T-helper 1 cell treated with Interleukin-12 subunit alpha and Interleukin-12 subunit beta and Interleukin-4 antibody, amounts not matched to agents 30 μg/mL and 1 μg/mL, for 36 hours (primary cell): ENCODE results near the gene NDUFB10.
A peak's percentile ranks its signal among the peaks of the same experiment; 100 is the strongest.

Source experiments
- H3K27ac Mint-ChIP-seq: one replicate; pipeline ENCODE4 v1.8.0; 2021; ENCODE audit warnings: mild to moderate bottlenecking, mixed read lengths
- H3K27me3 Mint-ChIP-seq: one replicate; pipeline ENCODE4 v1.8.0; 2021; ENCODE audit warnings: low read depth, mixed read lengths
- H3K36me3 Mint-ChIP-seq: one replicate; pipeline ENCODE4 v1.8.0; 2021; ENCODE audit warnings: low read depth, mixed read lengths
- H3K4me1 Mint-ChIP-seq: one replicate; pipeline ENCODE4 v1.8.0; 2021; ENCODE audit warnings: low read depth, mixed read lengths
- H3K4me3 Mint-ChIP-seq: one replicate; pipeline ENCODE4 v1.8.0; 2021; ENCODE audit warnings: mild to moderate bottlenecking, moderate library complexity, mixed read lengths
- H3K9me3 Mint-ChIP-seq: one replicate; pipeline ENCODE4 v1.8.0; 2021; ENCODE audit warnings: mixed read lengths

The NDUFB10 gene

DNA sequence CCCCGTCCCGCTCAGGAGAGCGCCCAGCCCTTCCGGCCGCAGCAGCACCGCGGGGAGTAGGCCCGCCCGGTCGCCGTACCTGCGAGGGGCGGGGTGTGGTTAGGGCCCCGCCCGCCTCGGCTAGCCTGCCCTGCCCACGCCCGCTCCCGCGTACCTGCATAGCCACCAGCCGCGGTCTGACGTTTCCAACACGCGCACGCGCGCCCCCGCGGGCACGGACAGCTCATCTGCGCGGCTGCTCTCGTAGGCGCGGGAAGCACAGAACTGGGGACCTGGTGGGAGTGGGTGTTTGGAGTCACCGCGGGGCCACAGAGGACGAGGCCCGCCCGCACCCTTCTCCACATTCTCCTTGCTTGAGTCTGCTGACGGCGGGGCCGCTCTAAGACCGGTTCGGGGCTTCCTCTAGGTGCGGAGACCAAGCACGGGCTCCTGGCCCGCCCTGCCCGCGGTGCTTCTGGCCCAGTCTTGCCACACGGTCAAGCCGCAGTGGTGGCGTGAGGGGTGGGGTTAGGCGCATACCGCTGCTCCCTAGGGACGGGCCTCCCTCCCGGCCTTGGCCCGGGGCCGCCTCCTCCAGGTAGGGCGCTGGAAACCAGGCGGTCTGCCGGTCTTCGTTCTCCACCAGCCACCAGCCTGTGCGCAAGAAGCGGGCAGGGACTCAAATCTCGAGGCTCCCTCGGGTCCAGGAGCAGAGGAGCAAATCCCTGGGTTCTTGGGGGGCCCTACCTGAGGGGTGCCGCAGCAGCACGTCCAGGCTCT lies 20.1 kb downstream of the NDUFB10 start:
- Mint-ChIP-seq H3K4me3 (no peak overlapping the region), H3K36me3 (peaks cover 5% of the 10 kb centered on the region), H3K9me3 (no peaks in the 10 kb centered on the region), H3K4me1 (peaks cover 6% of the 10 kb centered on the region), H3K27me3 (peaks cover 31% of the 10 kb centered on the region), H3K27ac (no peak overlapping the region)

GRCh38 chr16:1980030-1980769 lies 20.9 kb downstream of the NDUFB10 start:
- H3K9me3 Mint-ChIP-seq: no peaks in the 10 kb centered on the region
- H3K4me1 Mint-ChIP-seq: peaks cover 10% of the 10 kb centered on the region
- peak overlapping the region; percentile 20 for H3K27ac Mint-ChIP-seq
- no peak overlapping the region for H3K4me3 Mint-ChIP-seq
- peaks cover 2% of the 10 kb centered on the region for H3K36me3 Mint-ChIP-seq
- H3K27me3 Mint-ChIP-seq: peaks cover 31% of the 10 kb centered on the region

DNA sequence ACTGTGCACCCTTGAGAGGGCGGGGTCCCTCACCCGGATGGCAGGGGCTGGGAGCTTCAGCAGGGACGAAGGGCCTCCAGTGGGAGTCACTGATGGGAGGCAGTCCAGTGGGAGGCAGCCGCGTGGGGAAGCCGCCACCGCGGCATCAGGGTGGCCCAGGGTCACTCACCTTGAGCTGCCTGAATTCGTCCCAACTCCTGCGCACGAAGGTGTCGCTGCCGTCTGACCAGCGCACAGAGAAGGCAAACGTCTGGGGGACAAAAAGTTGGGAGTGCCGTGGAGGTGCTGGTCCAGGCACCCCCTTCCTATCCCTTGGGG lies 21.4 kb downstream of the NDUFB10 start:
- Mint-ChIP-seq H3K27ac (peak overlapping the region; percentile 20), H3K27me3 (peaks cover 31% of the 10 kb centered on the region), H3K4me3 (no peak overlapping the region), H3K36me3 (peaks cover 2% of the 10 kb centered on the region), H3K4me1 (peaks cover 14% of the 10 kb centered on the region), H3K9me3 (no peaks in the 10 kb centered on the region)

- H3K9me3 Mint-ChIP-seq: no peaks in the 10 kb centered on the region
- peaks cover 5% of the 10 kb centered on the region for H3K36me3 Mint-ChIP-seq
- H3K4me3 Mint-ChIP-seq: no peak within 1 kb of the TSS
- H3K27me3 Mint-ChIP-seq: peaks cover 31% of the 10 kb centered on the region
- peak within 1 kb of the TSS; percentile 20 for H3K27ac Mint-ChIP-seq
- peaks cover 15% of the 10 kb centered on the region for H3K4me1 Mint-ChIP-seq
Observed at GRCh38 chr16:1981398-1981836, 22.1 kb downstream of the NDUFB10 start, which contains the start of gene NOXO1. Gene NOXO1 (minus strand): TSS chr16:1981469. CDS start chr16:1981179, 290 bp downstream.

- H3K4me1 Mint-ChIP-seq: peaks cover 15% of the 10 kb centered on the region
- H3K27ac Mint-ChIP-seq: no peak overlapping the region
- H3K27me3 Mint-ChIP-seq: peaks cover 31% of the 10 kb centered on the region
- H3K36me3 Mint-ChIP-seq: peaks cover 7% of the 10 kb centered on the region
- H3K4me3 Mint-ChIP-seq: no peak overlapping the region
- H3K9me3 Mint-ChIP-seq: no peaks in the 10 kb centered on the region
Observed at GRCh38 chr16:1982013-1982433, 22.7 kb downstream of the NDUFB10 start.

GRCh38 chr16:1982991-1983543 lies 23.7 kb downstream of the NDUFB10 start:
- Mint-ChIP-seq H3K36me3 (peaks cover 5% of the 10 kb centered on the region), H3K4me1 (peaks cover 16% of the 10 kb centered on the region), H3K27me3 (peaks cover 31% of the 10 kb centered on the region), H3K4me3 (peak overlapping the region; percentile 80), H3K27ac (peak overlapping the region; percentile 0), H3K9me3 (no peaks in the 10 kb centered on the region)

DNA sequence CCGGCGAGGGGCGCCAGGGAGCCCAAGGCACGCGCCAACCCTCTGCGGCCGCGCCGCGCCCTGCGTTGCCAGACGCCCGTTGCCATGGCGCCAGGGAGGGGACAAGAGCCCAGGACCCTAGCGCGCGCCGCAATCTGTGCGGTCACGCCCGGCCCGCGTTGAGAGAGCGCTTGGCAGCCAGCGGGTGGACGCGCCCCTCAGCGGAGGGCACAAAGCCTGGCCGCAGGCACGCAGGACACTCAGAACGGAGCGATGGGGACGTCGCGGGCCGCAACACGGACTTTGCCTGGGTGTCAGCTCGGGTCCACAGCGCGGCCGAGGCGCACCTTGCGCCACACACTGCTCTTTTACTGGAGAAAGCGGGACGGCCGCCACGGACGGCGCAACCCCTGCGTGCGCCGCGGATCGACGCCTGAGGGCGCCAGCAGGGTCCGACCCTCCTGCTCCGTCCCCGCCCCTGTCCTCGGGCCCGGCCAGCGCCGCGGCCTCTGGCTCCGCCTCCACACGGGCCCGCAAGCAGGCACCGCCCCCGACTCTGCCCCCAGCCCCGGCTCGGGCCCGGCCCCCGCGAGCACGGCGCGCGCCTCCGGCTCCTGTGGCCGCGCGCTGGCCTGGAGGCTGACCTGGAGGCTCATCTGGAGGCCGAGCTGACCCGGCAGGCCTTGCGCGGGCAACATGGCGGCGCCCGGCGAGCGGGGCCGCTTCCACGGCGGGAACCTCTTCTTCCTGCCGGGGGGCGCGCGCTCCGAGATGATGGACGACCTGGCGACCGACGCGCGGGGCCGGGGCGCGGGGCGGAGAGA lies 24.4 kb downstream of the NDUFB10 start, which contains the start of gene GFER:
Gene GFER (plus strand): TSS at position 650 of the 803 bp plus-strand sequence. CDS start 26 bp downstream, at position 676.
- peak within 1 kb of the TSS; percentile 80 for H3K4me3 Mint-ChIP-seq
- peaks cover 35% of the 10 kb centered on the region for H3K27me3 Mint-ChIP-seq
- H3K36me3 Mint-ChIP-seq: peaks cover 8% of the 10 kb centered on the region
- peaks cover 19% of the 10 kb centered on the region for H3K4me1 Mint-ChIP-seq
- H3K27ac Mint-ChIP-seq: peak within 1 kb of the TSS; percentile 0
- no peaks in the 10 kb centered on the region for H3K9me3 Mint-ChIP-seq

DNA sequence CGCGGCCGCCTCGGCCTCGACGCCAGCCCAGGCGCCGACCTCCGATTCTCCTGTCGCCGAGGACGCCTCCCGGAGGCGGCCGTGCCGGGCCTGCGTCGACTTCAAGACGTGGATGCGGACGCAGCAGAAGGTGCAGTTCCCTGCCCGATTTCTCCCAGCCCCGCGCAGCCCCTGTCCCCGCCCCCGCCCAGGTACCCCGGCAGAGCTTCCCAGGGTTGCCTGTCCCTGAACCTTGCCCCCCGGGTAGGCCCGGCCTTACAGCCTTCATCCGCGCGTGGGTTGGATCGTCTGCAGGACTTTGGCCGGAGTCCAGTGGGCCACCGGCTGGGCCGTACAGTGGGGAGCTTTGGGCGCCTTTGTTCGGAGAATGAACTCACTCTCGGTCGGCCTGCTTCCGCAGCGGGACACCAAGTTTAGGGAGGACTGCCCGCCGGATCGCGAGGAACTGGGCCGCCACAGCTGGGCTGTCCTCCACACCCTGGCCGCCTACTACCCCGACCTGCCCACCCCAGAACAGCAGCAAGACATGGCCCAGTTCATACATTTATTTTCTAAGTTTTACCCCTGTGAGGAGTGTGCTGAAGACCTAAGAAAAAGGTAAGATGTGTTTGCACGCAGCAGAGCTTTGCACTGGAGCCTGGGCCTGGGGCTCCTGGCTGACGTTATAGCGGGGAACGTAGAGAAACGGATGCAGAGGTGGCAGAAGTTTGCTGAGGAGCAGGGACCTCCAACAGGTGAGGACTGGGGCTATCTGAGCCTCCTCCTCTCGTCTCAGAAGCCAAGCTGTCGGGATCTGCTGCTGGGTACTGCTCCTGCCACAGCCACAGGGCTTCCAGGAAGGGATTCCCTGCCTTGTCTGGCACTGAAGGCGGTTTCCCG lies 25.2 kb downstream of the NDUFB10 start:
- Mint-ChIP-seq H3K27ac (no peak overlapping the region), H3K36me3 (peaks cover 10% of the 10 kb centered on the region), H3K4me3 (peak overlapping the region; percentile 68), H3K4me1 (peaks cover 21% of the 10 kb centered on the region), H3K27me3 (peaks cover 39% of the 10 kb centered on the region), H3K9me3 (no peaks in the 10 kb centered on the region)

DNA sequence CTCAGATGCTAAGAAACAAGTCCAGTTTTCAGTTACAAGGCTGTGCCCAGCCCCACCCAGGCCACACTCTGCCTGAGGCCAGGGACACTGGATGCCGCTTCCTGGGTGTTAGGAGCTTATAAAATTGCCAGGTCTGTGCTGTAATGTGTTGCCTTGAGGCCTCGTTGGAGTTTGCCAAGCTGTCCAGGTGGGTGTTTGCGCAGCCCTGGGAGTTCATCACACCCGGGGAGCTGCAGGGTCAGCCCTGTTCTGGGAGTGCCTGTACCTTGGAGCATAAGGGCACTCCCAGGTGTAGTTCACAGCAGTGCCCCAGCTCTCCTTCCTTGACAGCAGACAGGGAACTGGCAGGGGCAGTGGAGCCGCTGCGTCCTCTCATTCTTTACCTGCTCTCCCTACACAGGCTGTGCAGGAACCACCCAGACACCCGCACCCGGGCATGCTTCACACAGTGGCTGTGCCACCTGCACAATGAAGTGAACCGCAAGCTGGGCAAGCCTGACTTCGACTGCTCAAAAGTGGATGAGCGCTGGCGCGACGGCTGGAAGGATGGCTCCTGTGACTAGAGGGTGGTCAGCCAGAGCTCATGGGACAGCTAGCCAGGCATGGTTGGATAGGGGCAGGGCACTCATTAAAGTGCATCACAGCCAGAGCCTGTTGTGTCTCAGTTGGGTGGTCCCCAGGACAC lies 26.3 kb downstream of the NDUFB10 start:
- Mint-ChIP-seq H3K27me3 (peaks cover 35% of the 10 kb centered on the region), H3K4me1 (peaks cover 21% of the 10 kb centered on the region), H3K9me3 (no peaks in the 10 kb centered on the region), H3K4me3 (peak overlapping the region; percentile 68), H3K27ac (no peak overlapping the region), H3K36me3 (peaks cover 10% of the 10 kb centered on the region)

GRCh38 chr16:1987198-1987597 lies 27.9 kb downstream of the NDUFB10 start:
- Mint-ChIP-seq H3K9me3 (no peaks in the 10 kb centered on the region), H3K27ac (no peak overlapping the region), H3K4me1 (peaks cover 28% of the 10 kb centered on the region), H3K4me3 (no peak overlapping the region), H3K36me3 (peaks cover 10% of the 10 kb centered on the region), H3K27me3 (peaks cover 19% of the 10 kb centered on the region)

DNA sequence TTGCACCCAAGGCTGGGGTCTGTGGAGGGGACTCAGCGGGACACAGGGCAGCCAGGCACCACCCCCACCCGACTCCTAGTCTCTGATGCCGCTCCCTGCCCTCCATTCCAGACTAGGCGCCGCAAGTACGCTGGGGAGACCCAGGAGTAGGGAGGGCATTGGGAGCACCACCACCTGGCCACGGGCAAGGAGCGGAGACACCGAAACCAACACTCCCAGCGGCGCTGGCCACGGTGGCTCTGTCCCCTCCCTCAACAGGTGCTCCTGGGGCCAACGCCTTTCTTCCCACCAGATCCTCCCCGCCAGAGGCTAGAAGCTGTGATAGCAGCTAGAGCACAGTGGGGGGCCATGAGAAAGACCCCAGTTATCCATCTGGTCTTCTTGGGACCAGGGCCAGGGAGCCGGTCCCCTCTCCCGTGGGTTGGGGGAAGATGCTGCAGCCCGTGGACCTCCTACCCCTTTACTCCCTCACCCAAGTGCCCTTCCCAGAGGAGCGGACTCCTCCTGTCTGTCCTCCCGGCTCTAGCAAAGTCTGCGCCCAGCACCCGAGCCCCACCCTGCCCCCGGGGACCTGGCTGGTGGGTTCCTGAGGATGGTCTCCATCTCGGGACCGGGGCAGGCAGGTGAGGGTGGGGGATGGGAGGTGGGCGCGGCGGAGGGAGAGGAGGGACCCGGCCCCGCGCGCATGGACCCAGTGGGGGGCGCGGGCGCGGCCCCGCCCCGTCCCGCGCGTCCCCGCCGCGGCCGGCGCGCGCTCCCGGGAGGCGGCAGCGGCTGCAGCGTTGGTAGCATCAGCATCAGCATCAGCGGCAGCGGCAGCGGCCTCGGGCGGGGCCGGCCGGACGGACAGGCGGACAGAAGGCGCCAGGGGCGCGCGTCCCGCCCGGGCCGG lies 30.1 kb downstream of the NDUFB10 start, which contains the start of gene SYNGR3:
Gene SYNGR3 (plus strand): TSS at position 762 of the 892 bp plus-strand sequence. CDS start 133 bp downstream, outside the sequence.
- H3K9me3 Mint-ChIP-seq: no peaks in the 10 kb centered on the region
- H3K4me3 Mint-ChIP-seq: peak within 1 kb of the TSS; percentile 80
- H3K27me3 Mint-ChIP-seq: peaks cover 8% of the 10 kb centered on the region
- H3K36me3 Mint-ChIP-seq: peaks cover 12% of the 10 kb centered on the region
- H3K4me1 Mint-ChIP-seq: peaks cover 29% of the 10 kb centered on the region
- peak within 1 kb of the TSS; percentile 87 for H3K27ac Mint-ChIP-seq

DNA sequence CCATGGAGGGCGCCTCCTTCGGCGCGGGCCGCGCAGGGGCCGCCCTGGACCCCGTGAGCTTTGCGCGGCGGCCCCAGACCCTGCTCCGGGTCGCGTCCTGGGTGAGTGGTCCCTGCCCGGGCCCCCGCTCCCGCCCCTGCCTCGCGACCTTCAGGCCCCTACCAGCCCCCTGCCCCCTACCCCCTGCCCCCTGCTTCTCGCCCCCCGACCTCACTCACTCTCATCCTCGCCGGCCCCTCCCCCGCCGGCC lies 30.7 kb downstream of the NDUFB10 start:
- Mint-ChIP-seq H3K27ac (no peak overlapping the region), H3K27me3 (peaks cover 8% of the 10 kb centered on the region), H3K4me1 (peaks cover 25% of the 10 kb centered on the region), H3K9me3 (no peaks in the 10 kb centered on the region), H3K36me3 (peaks cover 12% of the 10 kb centered on the region), H3K4me3 (peak overlapping the region; percentile 75)
